Renal cortical epithelial cell (primary cell): Measurements from ENCODE around the gene FAM20B. TPM values are rescaled to one million over a fixed set of nuclear protein-coding genes. Genes with fewer than 3 reads are reported as not detected.

Experiments
- DNase-seq: peaks from one replicate; pipeline ENCODE4 v3.0.0-alpha.2; 2011; ENCODE audit warnings: low read depth
- total RNA-seq: library from RNA; depleted of rRNA; stranded (reverse); fragments of >200 nt; gene quantifications from 2 replicates; pipeline ENCODE4 v1.2.3, GENCODE V29; 2014

FAM20B gene
- total RNA-seq, 1 donor from 2014 or later, result 35.8 TPM

DNA sequence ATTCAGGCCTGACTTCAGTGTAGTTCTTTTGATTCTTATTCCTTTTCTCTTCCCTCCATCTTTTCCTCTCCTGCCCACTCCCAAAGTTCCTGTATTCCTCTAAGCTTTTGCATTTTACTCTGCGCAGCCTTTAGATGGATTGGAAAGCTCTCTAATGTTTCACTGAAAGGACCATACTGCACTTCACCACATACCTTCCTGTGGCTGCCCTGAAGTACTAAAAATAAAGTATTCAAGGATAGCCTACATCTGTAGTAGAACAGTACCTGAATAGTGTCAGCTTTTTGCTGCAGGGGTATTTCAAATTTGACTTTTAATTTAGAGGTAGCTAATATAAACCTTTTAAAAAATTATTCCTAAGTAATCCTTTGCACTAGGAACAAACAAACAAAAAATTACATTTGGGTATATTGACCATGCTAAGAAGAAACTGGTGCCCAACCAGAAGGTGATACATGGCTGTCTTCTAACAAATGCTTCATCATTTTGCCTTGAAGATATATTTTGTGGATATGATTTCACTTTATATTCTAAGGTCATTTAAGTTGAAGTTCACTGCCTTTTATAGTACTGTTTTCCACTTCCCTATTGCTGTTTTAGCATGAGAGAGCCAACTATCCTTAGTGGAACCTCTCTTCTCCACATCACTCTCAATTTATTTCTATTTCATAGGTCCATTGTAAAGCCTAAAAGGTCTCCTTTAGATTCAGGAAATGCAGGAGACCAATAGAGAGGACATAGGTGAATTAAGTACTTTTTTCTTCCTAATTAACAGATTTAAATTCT lies 22.8 kb downstream of the FAM20B start:
- no peak for DNase-seq

- DNase-seq, result no peak
Observed at GRCh38 chr1:179052776-179053175, 27.1 kb downstream of the FAM20B start.

DNA sequence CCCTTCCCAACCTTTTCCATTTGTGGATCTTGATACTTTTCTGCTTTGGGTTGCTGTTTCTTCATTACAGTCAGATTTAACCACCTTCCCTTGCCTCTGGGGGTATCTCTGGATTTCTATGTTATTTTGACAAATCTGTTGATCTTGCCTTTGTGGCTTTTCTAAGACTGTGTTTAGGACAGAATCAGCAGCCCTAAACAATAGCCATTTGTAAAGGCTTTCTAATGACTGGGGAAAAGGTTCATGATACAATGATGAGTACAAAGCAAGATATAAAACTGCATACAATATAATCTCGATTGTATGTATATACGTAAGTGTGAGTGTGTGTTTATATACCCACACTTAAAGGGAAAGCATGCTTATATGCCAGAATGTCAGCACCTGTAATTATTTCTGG lies 27.8 kb downstream of the FAM20B start:
- DNase-seq, result no peak

DNA sequence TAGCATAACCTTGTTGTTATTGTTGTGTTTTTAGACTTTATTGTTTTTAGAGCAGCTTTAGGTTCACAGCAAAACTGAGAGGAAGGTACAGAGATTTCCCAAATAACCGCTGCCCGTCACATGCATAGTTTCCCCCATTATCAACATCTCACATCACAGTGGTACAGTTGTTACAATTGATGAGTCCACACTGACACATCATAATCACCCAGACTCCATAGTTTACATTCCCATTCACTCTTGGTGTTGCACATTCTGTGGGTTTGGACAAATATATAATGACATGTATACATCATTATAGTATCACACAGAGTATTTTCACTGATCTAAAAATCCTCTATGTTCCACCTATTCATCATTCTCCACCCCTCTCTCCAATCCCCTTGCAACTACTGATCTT lies 30.2 kb downstream of the FAM20B start:
- no peak for DNase-seq

- DNase-seq, result no peak
Observed at GRCh38 chr1:179058487-179059483, 33.1 kb downstream of the FAM20B start.

GRCh38 chr1:179061360-179062282 lies 35.9 kb downstream of the FAM20B start:
- DNase-seq, result peak; percentile 14

DNA sequence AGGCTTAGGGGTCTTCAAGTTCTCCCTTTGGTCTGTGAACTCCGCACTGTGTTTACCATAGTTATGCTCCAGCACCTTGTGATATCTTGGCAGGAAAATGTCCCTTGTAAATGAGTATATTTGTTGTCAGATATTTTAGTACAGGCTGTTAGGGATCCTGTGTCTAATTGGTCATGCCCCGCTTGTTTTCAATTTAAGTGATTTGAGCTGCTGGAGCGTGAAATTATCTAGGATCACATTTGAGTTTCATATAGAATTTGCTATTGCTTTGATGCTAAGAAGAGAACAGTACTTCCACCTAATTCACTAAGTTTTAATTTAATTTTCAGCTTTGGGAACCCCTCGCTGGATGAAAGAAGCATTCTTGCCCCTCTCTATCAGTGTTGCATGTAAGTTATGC lies 40.8 kb downstream of the FAM20B start:
- no peak for DNase-seq

DNA sequence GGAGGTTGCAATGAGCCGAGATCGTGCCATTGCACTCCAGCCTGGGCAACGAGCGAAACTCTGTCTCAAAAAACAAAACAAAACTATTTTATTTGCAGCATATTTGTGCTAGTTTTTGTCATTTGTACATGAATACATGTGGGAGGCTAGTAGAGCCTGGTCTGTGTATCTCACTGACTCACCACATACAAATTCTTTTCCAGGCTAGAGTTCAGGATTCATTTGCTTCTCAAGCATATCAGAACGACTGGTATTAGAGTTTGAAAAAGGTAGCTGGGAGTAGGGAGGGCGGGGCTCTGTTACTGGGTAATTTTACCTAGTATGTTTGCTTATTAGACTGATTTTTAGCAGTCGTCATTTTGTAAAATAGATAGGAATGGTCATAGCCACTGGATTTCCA lies 51.7 kb downstream of the FAM20B start:
- peak; percentile 35 for DNase-seq

DNA sequence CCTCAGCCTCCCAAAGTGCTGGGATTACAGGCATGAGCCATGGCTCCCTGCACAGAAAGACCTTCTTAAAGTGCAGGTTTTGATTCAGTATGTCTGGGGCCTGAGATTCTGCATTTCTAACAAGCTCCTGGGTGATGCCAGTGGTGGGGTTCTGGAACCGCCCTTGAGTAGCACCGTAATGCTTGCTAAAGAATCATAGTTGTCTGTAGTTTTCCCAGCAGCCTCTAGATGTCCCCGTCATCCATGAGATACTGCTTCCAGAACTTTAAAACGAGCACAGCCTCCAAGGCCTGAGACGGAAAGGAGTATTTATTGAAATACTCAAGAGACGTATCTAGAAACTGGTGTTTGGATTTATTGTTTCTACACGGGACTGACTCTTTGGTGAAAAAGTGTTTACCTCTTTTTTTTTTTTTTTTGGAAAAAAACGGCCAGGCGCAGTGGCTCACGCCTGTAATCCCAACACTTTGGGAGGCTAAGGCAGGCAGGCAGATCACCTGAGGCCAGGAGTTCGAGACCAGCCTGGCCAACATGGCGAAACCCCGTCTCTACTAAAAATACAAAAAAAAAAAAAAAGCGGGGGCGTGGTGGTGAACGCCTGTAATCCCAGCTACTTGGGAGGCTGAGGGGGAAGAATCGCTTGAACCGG lies 53.5 kb downstream of the FAM20B start:
- peak; percentile 75 for DNase-seq

DNA sequence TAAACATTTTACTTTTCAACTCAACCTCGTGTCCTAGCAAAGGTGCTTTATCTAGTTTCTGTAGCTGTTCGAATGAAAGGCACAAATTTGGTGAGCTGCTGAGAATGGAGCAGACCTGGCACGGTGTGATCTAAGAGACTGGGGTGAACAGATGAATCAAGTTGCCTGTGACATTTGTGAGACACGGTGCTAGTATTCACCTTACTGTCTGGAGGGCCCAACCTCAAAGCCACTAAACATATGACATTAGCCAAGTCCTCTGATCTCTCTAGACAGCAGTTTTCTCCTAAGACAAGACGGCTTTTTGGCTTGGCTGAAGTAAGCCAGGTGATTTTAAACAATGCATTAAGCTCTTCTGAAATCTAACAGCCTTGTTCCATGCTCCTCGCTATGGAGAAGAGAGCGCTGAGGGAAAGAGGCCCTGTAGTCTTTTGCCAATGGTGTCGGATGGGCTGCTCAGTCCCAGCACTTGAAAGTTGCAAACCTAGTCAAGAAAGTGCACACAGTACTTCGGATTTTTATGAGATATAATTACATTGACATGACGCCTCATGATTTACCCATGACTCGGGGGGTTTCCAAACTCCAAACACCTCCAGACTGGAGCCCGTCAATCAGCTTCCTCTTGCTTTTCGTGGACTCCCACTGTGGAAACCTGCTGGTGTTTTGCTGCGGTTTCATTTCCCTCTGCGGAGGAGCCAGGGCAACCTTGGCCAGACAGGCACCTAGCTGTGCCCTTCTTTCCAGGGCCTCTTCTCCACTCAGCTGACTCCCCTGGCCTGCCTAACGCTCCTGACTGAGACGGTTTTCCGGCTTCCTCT lies 55.4 kb downstream of the FAM20B start:
- peak; percentile 7 for DNase-seq

GRCh38 chr1:179081687-179082332 lies 56.1 kb downstream of the FAM20B start, which contains the start of gene TOR3A:
Gene TOR3A, plus strand, starts transcription at chr1:179082070. Its CDS starts 59 bp downstream, at chr1:179082129.
- peak; percentile 78 for DNase-seq

GRCh38 chr1:179082333-179082998 lies 56.8 kb downstream of the FAM20B start:
- DNase-seq, result no peak

GRCh38 chr1:179082999-179083335 lies 57.3 kb downstream of the FAM20B start:
- DNase-seq, result peak; percentile 28

GRCh38 chr1:179083533-179083932 lies 57.8 kb downstream of the FAM20B start:
- DNase-seq, result no peak

DNA sequence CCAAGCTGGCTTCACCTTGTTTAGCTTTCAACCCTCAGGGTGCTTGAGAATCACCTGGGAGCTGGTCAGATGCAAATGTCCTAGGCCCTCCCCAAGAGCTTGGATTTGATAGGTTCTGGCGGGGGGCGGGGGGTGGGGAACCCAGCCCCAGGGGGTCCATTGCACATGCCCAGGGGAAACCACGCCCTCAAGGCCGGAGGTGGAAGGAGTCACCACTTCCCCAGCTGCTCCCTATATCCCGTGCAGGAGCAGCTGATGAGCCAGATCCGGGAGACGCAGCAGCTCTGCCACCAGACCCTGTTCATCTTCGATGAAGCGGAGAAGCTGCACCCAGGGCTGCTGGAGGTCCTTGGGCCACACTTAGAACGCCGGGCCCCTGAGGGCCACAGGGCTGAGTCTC lies 62.0 kb downstream of the FAM20B start:
- DNase-seq, result no peak

GRCh38 chr1:179089827-179090482 lies 64.3 kb downstream of the FAM20B start:
- no peak for DNase-seq

DNA sequence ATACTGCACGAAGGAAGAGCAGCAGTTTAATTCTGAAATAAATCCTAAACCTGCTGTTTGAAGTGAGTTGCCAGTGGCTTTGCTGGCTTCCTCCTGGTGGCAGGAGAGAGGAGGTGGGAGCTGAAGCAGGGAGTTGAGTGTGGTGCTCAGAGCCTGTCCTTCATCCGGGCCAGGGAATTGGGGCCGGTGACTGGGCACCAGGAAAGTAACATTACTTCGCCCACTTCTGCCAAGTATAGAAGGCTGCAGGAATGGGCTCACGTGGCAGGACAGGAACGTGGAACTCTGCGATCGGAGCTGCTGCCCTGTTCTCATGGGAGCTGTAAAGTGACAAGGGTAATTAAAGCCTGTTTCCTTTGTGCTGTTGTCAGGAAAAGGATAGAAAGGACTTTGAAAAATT lies 64.8 kb downstream of the FAM20B start:
- DNase-seq, result no peak

- no peak for DNase-seq
Observed at GRCh38 chr1:179090923-179091322, 65.2 kb downstream of the FAM20B start.
